OCI-LY3 (cell line): ENCODE measurements around the gene ELOVL2.
A peak's percentile ranks its signal among the peaks of the same experiment; 100 is the strongest.

Source experiments
- H2AFZ ChIP-seq: fragments of 200-600, 300-600 bp; shearing (Covaris generic); 2 replicates; pipeline ENCODE4 v1.6.0; 2014; ENCODE audit warnings: antibody characterized with exemption, low read depth, low read length
- H3K27ac ChIP-seq: fragments of 200-600, 300-600 bp; sonication (generic); 2 replicates; pipeline ENCODE4 v1.5.1; 2014; ENCODE audit warnings: mild to moderate bottlenecking, low read length, moderate library complexity, mixed read lengths
- H3K27me3 ChIP-seq: fragments of 200-600, 300-600 bp; sonication (generic); 2 replicates; pipeline ENCODE4 v1.6.1; 2014; ENCODE audit warnings: low read depth, low read length, mixed read lengths
- H3K36me3 ChIP-seq: fragments of 200-600, 300-600 bp; sonication (generic); replicated peaks from 2 replicates; pipeline ENCODE3; 2014; ENCODE audit warnings: low read depth, low read length, mixed read lengths
- H3K4me1 ChIP-seq: fragments of 300-600, 200-600 bp; sonication (generic); 2 replicates; pipeline ENCODE4 v1.6.1; 2014; ENCODE audit warnings: low read length, mixed read lengths
- H3K4me2 ChIP-seq: fragments of 200-600, 300-600 bp; sonication (generic); 2 replicates; pipeline ENCODE4 v1.6.1; 2014; ENCODE audit warnings: low read length, mixed read lengths
- H3K4me3 ChIP-seq: fragments of 300-600, 200-600 bp; sonication (generic); 2 replicates; pipeline ENCODE4 v1.5.1; 2014; ENCODE audit warnings: antibody characterized with exemption, mild to moderate bottlenecking, low read length, moderate library complexity
- H3K79me2 ChIP-seq: fragments of 300-600, 200-600 bp; shearing (Covaris generic); 2 replicates; pipeline ENCODE4 v1.6.1; 2014; ENCODE audit warnings: mild to moderate bottlenecking, low read length, mixed read lengths
- H3K9ac ChIP-seq: fragments of 300-600, 200-600 bp; shearing (Covaris generic); 2 replicates; pipeline ENCODE4 v1.6.0; 2014; ENCODE audit warnings: mild to moderate bottlenecking, low read length, moderate library complexity
- H3K9me3 ChIP-seq: fragments of 200-600, 300-600 bp; shearing (Covaris generic); 2 replicates; pipeline ENCODE4 v1.6.1; 2014; ENCODE audit warnings: low read length, mixed read lengths; ENCODE audit not compliant: insufficient read depth
- H4K20me1 ChIP-seq: fragments of 200-600, 300-600 bp; sonication (generic); 2 replicates; pipeline ENCODE4 v1.6.1; 2016; ENCODE audit warnings: low read length, mixed read lengths; ENCODE audit not compliant: insufficient read depth
- EZH2phosphoT487 ChIP-seq: fragments of 200-600 bp; shearing (Covaris generic); IDR thresholded peaks from 2 replicates; pipeline ENCODE4 v1.6.1; 2018; ENCODE audit warnings: antibody characterized with exemption, mixed run types, low read depth
- TF ChIP-seq, protein P1 (sequence below): fragments of 200-600, 300-600 bp; sonication (generic); IDR thresholded peaks from 2 replicates; pipeline ENCODE4 v1.5.1; 2014; ENCODE audit warnings: antibody characterized with exemption, low read length, low read depth

Gene ELOVL2

DNA sequence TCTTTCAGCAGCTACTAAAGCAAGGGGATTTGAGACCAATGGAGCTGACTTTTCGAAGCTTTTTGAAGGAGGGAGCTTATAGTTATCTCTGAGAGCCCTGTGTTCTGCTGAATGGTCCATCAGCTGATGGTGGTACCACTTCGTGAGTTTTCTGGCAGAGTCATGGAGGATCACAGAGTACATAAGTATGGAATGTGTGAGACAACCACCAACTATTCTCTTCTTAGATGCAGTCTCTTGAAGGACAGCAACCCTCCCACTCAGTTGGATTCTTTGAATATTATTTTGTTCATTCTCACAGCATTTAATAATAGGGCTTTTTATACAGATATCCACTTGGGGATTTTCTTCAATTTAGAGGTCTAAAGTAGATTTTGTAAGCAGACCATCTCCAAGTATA is 75.3 kb downstream of the ELOVL2 start:
- H3K4me2 ChIP-seq, result no peak overlapping the region
- TF ChIP-seq EZH2phosphoT487, result no peak
- TF ChIP-seq, protein P1, sequence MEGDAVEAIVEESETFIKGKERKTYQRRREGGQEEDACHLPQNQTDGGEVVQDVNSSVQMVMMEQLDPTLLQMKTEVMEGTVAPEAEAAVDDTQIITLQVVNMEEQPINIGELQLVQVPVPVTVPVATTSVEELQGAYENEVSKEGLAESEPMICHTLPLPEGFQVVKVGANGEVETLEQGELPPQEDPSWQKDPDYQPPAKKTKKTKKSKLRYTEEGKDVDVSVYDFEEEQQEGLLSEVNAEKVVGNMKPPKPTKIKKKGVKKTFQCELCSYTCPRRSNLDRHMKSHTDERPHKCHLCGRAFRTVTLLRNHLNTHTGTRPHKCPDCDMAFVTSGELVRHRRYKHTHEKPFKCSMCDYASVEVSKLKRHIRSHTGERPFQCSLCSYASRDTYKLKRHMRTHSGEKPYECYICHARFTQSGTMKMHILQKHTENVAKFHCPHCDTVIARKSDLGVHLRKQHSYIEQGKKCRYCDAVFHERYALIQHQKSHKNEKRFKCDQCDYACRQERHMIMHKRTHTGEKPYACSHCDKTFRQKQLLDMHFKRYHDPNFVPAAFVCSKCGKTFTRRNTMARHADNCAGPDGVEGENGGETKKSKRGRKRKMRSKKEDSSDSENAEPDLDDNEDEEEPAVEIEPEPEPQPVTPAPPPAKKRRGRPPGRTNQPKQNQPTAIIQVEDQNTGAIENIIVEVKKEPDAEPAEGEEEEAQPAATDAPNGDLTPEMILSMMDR, result no peak
- no peaks in the 10 kb centered on the region for H3K36me3 ChIP-seq
- peaks cover 3% of the 10 kb centered on the region; the same call in 1 of the 2 replicates for H3K4me1 ChIP-seq
- no peaks in the 10 kb centered on the region for H3K79me2 ChIP-seq
- no peaks in the 10 kb centered on the region for H3K27me3 ChIP-seq
- no peak overlapping the region for H3K4me3 ChIP-seq
- no peak overlapping the region for H3K27ac ChIP-seq
- no peaks in the 10 kb centered on the region; the same call in 1 of the 2 replicates for H3K9me3 ChIP-seq
- H3K9ac ChIP-seq, result no peak overlapping the region
- H2AFZ ChIP-seq, result no peak overlapping the region
- no peaks in the 10 kb centered on the region for H4K20me1 ChIP-seq

DNA sequence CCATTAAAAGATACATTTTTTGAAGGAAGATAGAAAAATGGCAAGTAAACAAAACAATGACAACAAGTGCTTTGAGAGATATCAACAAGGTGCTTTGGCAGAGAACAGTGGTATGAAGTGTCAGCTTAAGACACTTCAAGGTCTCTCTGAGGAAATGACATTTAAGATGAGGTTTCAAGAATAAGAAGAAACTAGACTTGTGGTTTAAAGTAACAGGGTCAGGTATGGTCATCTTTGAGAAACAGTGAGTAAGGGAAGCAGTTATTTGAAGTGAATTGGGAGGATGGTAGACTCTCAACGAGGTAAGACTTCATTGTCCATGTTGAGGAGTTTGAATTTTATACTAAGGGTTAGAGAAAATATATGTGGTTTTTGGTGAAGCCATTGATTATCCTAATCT is 79.4 kb downstream of the ELOVL2 start:
- Histone ChIP-seq H3K4me3 (no peak overlapping the region), H3K36me3 (no peaks in the 10 kb centered on the region), H4K20me1 (no peaks in the 10 kb centered on the region), H3K4me2 (no peak overlapping the region), H3K27me3 (no peaks in the 10 kb centered on the region), H3K9me3 (no peaks in the 10 kb centered on the region; the same call in 1 of the 2 replicates), H3K4me1 (peaks cover 20% of the 10 kb centered on the region), H3K9ac (no peak overlapping the region), H3K79me2 (no peaks in the 10 kb centered on the region), H2AFZ (no peak overlapping the region), H3K27ac (no peak overlapping the region)
- no peak for TF ChIP-seq EZH2phosphoT487
- TF ChIP-seq, protein P1, result no peak

DNA sequence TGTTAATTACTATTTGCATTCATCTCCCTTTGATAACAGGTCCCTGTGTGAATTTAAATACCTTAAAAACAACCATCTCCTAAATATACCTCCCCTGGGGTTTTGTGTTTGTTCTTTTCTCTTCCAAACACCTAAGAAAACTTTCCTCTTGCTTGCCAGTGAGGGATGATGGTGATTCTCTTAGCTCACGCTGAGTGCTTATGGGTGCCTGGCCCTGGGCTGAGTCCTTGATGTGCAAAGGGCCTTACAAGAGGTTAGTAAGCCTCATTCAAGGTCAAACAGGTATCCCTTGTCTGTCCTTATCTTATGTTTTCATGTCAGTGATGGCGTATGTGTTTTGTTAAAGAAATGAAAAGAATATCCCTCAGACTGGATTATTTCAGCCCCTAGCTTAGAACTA is 81.0 kb downstream of the ELOVL2 start:
- Histone ChIP-seq H3K27me3 (no peaks in the 10 kb centered on the region), H3K79me2 (no peaks in the 10 kb centered on the region), H3K9me3 (no peaks in the 10 kb centered on the region; the same call in 1 of the 2 replicates), H3K9ac (no peak overlapping the region), H3K36me3 (no peaks in the 10 kb centered on the region), H3K4me1 (peaks cover 20% of the 10 kb centered on the region), H3K4me2 (peak overlapping the region; percentile 13; the same call in 1 of the 2 replicates), H2AFZ (no peak overlapping the region), H4K20me1 (no peaks in the 10 kb centered on the region), H3K4me3 (no peak overlapping the region), H3K27ac (no peak overlapping the region)
- TF ChIP-seq, protein P1, result no peak
- no peak for TF ChIP-seq EZH2phosphoT487

DNA sequence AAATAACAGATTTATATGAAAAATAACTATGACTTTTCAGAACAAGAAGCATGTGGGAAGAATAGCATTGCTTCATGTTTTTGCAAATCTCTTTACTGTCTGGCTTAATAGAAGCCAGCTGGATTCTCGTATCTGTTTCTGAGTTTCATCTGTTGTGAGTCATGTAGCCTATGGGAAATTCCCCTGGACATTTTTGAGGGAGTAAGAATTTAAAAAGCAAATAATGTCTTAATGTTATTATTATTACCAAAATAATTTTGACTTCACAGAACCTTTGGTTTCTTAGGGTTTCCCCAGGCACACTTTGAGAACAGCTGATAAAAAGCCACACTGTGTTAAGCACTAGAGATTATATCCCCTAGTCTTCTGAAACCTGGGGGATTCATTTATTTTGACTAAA is 81.4 kb downstream of the ELOVL2 start:
- Histone ChIP-seq H3K4me3 (no peak overlapping the region), H3K36me3 (no peaks in the 10 kb centered on the region), H3K27me3 (no peaks in the 10 kb centered on the region), H3K9me3 (no peaks in the 10 kb centered on the region; the same call in 1 of the 2 replicates), H3K79me2 (no peaks in the 10 kb centered on the region), H2AFZ (no peak overlapping the region), H3K4me1 (peaks cover 20% of the 10 kb centered on the region), H4K20me1 (no peaks in the 10 kb centered on the region), H3K9ac (no peak overlapping the region), H3K4me2 (peak overlapping the region; percentile 13; the same call in 1 of the 2 replicates), H3K27ac (no peak overlapping the region)
- TF ChIP-seq EZH2phosphoT487, result no peak
- TF ChIP-seq, protein P1, result no peak
